RWPE2 (cell line): ENCODE measurements around the gene CLEC2L.
"Not testable (repeated sequence)": the region's sequence is repeated elsewhere in the genome, so short reads cannot be mapped to it uniquely, and the experiment has no call there.

Source experiments
- ATAC-seq: fragments of 200-7000 bp; cut with Tn5 transposase; 3 replicates; pipeline ENCODE4 v1.9.1; 2021; ENCODE audit warnings: low read depth
- DNase-seq: peaks from one replicate; pipeline ENCODE4 v3.0.0-alpha.2; 2020; ENCODE audit warnings: low spot score
- H3K27ac ChIP-seq: fragments of 450-650 bp; 2 replicates; pipeline ENCODE4 v1.5.1; 2017; ENCODE audit warnings: mild to moderate bottlenecking; ENCODE audit not compliant: poor library complexity, severe bottlenecking
- H3K27me3 ChIP-seq: fragments of 250-450 bp; sonication (Bioruptor Pico); 2 replicates; pipeline ENCODE4 v1.5.1; 2021; ENCODE audit warnings: mild to moderate bottlenecking, moderate library complexity; ENCODE audit not compliant: insufficient read depth, poor library complexity, severe bottlenecking
- H3K36me3 ChIP-seq: fragments of 250-450 bp; sonication (Bioruptor Pico); 2 replicates; pipeline ENCODE4 v1.5.1; 2020; ENCODE audit warnings: low read depth, mild to moderate bottlenecking, moderate library complexity
- H3K4me1 ChIP-seq: fragments of 250-450 bp; sonication (Bioruptor Pico); 2 replicates; pipeline ENCODE4 v1.5.1; 2021; ENCODE audit warnings: mild to moderate bottlenecking, moderate library complexity; ENCODE audit not compliant: insufficient read depth, poor library complexity, severe bottlenecking
- H3K4me3 ChIP-seq: fragments of 250-450 bp; sonication (Bioruptor Pico); 2 replicates; pipeline ENCODE4 v1.5.1; 2021; ENCODE audit warnings: mild to moderate bottlenecking, moderate library complexity; ENCODE audit not compliant: severe bottlenecking
- H3K9me3 ChIP-seq: fragments of 250-450 bp; sonication (Bioruptor Pico); 2 replicates; pipeline ENCODE4 v1.5.1; 2021; ENCODE audit warnings: mild to moderate bottlenecking, moderate library complexity; ENCODE audit not compliant: severe bottlenecking
- TF ChIP-seq, protein P1 (sequence below): fragments of 450-650 bp; IDR thresholded peaks from one replicate; pipeline ENCODE4 v1.5.1; 2017; ENCODE audit warnings: mild to moderate bottlenecking, moderate library complexity; ENCODE audit not compliant: poor library complexity, severe bottlenecking

CLEC2L gene

DNA sequence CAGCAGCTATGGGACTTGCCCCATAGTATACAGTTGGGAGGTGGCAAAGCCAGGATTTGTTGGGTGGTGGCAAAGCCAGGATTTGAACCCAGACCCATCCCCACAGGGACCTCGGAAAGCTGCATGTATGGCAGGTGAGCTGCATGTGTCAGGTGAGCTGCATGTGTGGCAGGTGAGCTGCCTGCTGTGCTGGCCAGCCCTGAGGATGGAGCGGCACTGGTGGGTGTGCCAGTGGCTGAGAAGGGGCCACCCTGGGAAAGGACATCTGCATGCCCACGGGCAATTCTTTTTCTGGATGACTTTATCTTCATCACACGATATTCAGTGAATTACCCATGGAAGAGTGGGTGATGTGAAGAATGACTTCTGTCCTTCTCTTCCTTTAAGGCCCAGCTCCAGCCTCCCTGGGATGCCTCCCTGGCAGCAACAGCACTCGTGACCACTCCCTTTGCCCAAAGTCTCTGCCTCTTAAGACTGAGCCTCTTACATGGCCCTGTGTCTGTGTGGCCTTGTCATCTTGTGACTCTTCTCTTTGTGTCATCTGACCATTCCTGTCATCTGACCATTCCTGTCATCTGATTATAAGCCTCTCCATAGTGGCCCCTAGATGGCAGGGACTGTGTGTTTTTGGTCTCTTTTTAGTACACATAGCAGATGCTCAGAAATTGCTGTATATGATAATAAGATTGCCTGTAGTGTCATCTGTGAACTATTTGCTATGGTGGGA lies 25.0 kb downstream of the CLEC2L start:
- Histone ChIP-seq H3K9me3 (no peaks in the 10 kb centered on the region), H3K4me1 (no peaks in the 10 kb centered on the region), H3K27ac (no peak overlapping the region), H3K36me3 (no peaks in the 10 kb centered on the region), H3K27me3 (no peaks in the 10 kb centered on the region), H3K4me3 (no peak overlapping the region)
- TF ChIP-seq, protein P1, sequence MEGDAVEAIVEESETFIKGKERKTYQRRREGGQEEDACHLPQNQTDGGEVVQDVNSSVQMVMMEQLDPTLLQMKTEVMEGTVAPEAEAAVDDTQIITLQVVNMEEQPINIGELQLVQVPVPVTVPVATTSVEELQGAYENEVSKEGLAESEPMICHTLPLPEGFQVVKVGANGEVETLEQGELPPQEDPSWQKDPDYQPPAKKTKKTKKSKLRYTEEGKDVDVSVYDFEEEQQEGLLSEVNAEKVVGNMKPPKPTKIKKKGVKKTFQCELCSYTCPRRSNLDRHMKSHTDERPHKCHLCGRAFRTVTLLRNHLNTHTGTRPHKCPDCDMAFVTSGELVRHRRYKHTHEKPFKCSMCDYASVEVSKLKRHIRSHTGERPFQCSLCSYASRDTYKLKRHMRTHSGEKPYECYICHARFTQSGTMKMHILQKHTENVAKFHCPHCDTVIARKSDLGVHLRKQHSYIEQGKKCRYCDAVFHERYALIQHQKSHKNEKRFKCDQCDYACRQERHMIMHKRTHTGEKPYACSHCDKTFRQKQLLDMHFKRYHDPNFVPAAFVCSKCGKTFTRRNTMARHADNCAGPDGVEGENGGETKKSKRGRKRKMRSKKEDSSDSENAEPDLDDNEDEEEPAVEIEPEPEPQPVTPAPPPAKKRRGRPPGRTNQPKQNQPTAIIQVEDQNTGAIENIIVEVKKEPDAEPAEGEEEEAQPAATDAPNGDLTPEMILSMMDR = no peak
- no peak; the same call in 2 of the 3 replicates for ATAC-seq
- DNase-seq = no peak

DNA sequence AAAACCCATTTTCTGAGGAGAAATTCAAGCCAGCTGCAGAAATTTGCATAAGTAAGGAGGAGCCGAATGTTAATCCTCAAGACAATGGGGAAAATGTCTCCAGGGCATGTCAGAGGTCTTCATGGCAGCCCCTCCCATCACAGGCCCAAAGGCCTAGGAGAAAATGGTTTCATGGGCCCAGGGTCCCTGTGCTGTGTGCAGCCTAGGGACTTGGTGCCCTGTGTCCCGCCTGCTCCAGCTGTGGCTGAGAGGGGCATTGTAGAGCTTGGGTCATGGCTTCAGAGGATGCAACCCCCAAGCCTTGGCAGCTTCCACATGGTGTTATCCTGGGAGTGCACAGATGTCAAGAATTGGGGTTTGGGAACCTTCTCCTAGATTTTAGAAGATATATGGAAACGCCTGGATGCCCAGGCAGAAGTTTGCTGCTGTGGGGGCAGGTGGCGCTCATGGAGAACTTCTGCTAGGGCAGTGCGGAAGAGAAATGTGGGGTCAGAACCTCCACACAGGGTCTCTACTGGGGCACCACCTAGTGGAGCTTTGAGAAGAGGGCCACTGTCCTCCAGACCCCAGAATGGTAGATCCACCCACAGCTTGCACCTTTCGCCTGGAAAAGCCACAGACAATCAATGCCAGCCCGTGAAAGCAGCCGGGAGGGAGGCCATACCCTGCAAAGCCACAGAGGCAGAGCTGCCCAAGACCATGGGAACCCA lies 30.7 kb downstream of the CLEC2L start:
- H3K27me3 ChIP-seq, H3K9me3 ChIP-seq, H3K4me3 ChIP-seq, DNase-seq, H3K36me3 ChIP-seq, H3K27ac ChIP-seq, ATAC-seq, H3K4me1 ChIP-seq: not testable (repeated sequence)

DNA sequence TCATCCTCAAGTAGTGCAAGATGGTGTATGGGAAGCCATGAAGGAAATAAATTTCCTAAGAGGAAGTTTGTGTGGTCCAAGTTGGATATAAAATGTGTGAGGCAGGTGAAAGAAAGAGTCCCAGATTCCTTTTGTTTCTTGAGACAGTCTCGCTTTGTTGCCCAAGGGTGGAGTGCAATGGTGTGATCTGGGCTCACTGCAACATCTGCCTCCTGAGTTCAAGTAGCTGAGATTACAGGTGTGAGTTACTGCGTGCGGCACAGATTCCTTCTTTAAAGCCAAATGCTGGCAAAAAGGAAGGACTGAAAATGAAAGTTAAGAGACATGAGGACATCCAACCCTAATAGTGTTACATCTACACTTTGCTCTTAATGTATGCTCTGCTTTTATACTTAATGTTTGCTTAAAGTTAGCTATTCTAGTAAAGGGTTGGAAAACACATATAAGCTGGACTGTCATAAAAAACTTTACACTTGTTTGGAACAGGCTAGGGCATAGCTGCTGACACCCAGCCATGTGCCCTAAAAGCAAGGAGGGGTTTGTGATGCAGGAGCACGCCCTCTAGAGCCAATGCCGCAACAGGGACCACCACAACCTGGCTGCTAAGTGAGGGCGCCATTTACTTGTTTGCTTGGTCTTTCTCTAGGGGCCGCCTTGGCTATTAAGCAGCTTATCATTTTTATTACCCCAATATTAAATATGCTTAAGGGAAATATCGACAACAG lies 34.5 kb downstream of the CLEC2L start:
- no peaks in the 10 kb centered on the region for H3K9me3 ChIP-seq
- no peak overlapping the region for H3K27ac ChIP-seq
- H3K4me1 ChIP-seq = no peaks in the 10 kb centered on the region
- TF ChIP-seq, protein P1 = no peak
- DNase-seq (no peak), ATAC-seq (no peak)
- peaks cover 4% of the 10 kb centered on the region for H3K27me3 ChIP-seq
- no peak overlapping the region for H3K4me3 ChIP-seq
- H3K36me3 ChIP-seq = no peaks in the 10 kb centered on the region

DNA sequence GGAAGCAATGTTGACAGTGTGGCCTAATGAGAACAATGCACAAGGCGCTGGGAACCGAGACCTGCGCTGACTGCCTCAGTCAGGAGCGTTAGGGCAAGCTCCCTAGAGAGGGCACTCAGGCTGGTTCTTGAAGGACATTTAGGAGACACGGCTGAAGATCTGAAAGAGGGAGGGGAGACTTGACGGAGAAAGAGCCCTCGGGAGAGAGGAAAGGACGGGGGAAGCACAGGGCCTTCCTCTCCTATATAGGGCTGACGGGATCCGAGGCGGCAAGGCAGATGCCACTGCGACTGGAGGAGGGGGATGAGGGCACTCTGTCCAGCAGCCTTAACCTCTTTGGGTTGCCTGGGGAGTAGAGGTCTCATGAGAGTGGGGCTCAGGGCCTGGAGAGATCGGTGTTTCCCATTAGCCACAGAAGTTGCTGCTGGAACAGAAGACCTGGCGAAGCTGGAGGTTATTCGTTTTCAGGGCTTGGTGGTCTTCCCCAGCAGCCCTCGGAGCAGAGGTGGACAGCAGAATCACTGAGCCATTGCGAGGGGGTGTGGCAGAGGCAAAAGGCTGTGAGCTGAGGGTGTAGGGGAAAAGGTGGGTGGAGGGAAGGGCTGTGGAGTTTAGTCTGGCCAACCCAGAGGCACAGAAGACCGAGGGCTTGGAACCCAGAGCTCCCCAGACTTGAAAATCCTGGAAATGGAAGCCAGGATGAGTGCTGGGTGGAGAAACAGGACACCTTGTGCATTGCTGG lies 36.0 kb downstream of the CLEC2L start:
- H3K4me3 ChIP-seq = no peak overlapping the region
- no peak for ATAC-seq
- no peak for DNase-seq
- H3K36me3 ChIP-seq = no peaks in the 10 kb centered on the region
- no peaks in the 10 kb centered on the region for H3K4me1 ChIP-seq
- peaks cover 4% of the 10 kb centered on the region for H3K27me3 ChIP-seq
- TF ChIP-seq, protein P1 = no peak
- no peak overlapping the region for H3K27ac ChIP-seq
- H3K9me3 ChIP-seq = no peaks in the 10 kb centered on the region

DNA sequence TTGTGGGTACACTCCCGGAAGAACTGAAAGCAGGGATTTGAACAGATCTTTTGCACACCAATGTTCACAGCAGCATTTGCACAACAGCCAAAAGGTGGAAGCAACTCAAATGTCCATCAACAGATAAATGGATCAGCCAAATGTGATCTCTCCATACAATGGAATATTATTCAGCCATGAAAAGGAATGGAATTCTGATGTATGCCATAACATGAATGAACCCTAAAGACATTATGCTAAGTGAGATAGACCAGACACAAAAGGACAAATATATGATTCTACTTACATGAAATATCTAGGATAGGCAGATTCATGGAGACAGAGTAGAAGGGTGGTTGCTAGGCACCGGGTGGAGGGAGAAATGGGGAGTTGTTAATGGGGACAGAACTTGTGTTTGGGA lies 36.7 kb downstream of the CLEC2L start:
- Histone ChIP-seq H3K27ac (no peak overlapping the region), H3K27me3 (peaks cover 4% of the 10 kb centered on the region), H3K9me3 (no peaks in the 10 kb centered on the region), H3K4me1 (no peaks in the 10 kb centered on the region), H3K36me3 (no peaks in the 10 kb centered on the region), H3K4me3 (no peak overlapping the region)
- TF ChIP-seq, protein P1 = no peak
- no peak for DNase-seq
- ATAC-seq = no peak
